Neural cell (in vitro differentiated cells): ENCODE data around the gene NCOA4. TPM values are rescaled to one million over a fixed set of nuclear protein-coding genes. Genes with fewer than 3 reads are reported as not detected.

Experiments used
- polyA plus RNA-seq: library from polyadenylated mRNA; depleted of rRNA; stranded (reverse); fragments of >200 nt; gene quantifications from 2 replicates; pipeline ENCODE4 v1.2.3, GENCODE V29; 2014
- small RNA-seq, 3 experiments: library from RNA; depleted of rRNA; stranded (forward); fragments of <200 nt; gene quantifications; one replicate each; pipeline ENCODE3, GENCODE V24; 2012

NCOA4 gene
- polyA plus RNA-seq, 1 donor from 2014 or later, result 131 TPM

Small RNA genes within 50 kb of the gene (small RNA-seq; reads per million reads assigned to genes)
- 0 reads per million in 3 experiments for gene SNORA74C-1

Other genes starting within 250 kb of the NCOA4 start
- gene AGAP4, start 183.1 kb downstream of the NCOA4 start, polyA plus RNA-seq, result 37.8 and 44.1 TPM in 2 replicates
- gene TIMM23, start 58.1 kb downstream of the NCOA4 start, polyA plus RNA-seq, result 58.0 and 67.0 TPM in 2 replicates
- gene MSMB, start 15.6 kb upstream of the NCOA4 start, polyA plus RNA-seq, result not detected in 2 replicates